ENCODE data around the gene LRRC43. TPM values are rescaled to one million over a fixed set of nuclear protein-coding genes. Genes with fewer than 3 reads are reported as not detected.
"Not testable (repeated sequence)": the region's sequence is repeated elsewhere in the genome, so short reads cannot be mapped to it uniquely, and the experiment has no call there.

Gene LRRC43
- total and polyA plus RNA-seq, 2 experiments from 2014 or later, result 2.0 to 5.2 TPM

DNA sequence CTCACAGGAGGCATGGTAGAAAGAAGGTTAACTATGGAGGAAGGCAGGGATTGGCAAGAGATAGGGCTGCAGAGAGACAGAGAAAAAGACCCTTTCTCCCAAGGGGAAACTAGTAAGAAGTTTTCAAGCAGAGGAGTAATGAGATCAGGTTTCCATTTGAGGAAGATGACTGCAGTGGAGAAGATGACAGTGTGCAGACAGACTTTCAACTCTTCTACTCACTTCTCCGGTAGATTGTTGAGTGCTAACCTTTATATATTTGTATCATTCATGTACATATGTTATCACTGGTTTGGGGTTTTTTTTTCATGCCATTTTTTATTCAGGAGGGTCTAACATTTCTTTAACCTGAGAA, 14.7 kb downstream of the LRRC43 start:
- H3K36me3 ChIP-seq, result no peaks in the 10 kb centered on the region
- TF ChIP-seq CTCF (IDR thresholded peaks at IDR 0.05; ENCODE audit: low read depth, low read length), result no peak
- no peaks in the 10 kb centered on the region for H3K9me3 ChIP-seq (ENCODE audit: low read depth)
- no peak overlapping the region for H3K27ac ChIP-seq
- no peak overlapping the region for H3K4me3 ChIP-seq
- H3K4me1 ChIP-seq (ENCODE audit: low read depth), result no peaks in the 10 kb centered on the region
- no peak for DNase-seq (ENCODE audit: low read depth in 1 of 2, low spot score in 1 of 2)
- H3K27me3 ChIP-seq, result peaks cover 11% of the 10 kb centered on the region

DNA sequence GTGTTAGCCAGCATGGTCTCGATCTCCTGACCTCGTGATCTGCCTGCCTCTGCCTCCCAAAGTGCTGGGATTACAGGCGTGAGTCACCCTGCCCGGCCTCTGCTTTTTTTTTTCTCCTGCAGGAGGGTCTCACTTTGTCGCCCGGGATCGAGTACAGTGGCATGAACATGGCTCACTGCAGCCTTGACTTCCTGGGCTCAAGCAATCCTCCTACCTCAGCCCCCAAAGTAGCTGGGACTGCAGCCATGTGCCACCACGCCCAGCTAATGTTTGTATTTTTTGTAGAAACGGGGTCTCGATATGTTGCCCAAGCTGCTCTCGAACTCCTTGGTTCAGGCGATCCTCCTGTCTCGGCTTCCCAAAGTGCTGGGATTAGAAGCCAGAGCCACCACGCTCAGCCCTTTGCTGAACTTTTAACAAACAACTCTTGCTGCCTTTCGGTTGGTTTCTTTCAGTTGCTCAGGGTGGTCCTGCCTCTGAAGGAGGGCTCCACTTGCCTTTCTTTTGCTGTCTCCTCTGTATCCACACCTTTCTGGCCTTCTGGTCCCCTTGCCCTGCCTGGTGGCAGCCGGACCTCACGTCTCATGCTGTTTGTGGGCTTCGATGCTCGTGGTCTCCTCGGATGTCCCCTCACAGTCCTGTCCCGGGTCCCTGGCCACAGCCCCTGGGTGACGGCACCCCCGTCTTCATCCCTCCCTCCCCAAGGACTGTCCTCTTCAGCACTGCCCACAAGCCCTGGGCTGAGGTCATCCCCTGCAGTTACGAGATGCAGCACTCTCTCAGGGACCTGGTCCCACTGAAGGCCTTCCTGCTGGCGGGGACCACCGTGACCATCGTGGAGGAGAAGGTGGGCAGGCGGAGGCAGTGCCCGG, 16.8 kb downstream of the LRRC43 start:
- Histone ChIP-seq H3K27me3 (peaks cover 33% of the 10 kb centered on the region), H3K4me1 (ENCODE audit: low read depth) (no peaks in the 10 kb centered on the region), H3K9me3 (ENCODE audit: low read depth) (no peaks in the 10 kb centered on the region), H3K36me3 (no peaks in the 10 kb centered on the region), H3K27ac (no peak overlapping the region), H3K4me3 (no peak overlapping the region)
- DNase-seq (ENCODE audit: low read depth in 1 of 2, low spot score in 1 of 2), result no peak
- TF ChIP-seq CTCF (IDR thresholded peaks at IDR 0.05; ENCODE audit: low read depth, low read length), result no peak

DNA sequence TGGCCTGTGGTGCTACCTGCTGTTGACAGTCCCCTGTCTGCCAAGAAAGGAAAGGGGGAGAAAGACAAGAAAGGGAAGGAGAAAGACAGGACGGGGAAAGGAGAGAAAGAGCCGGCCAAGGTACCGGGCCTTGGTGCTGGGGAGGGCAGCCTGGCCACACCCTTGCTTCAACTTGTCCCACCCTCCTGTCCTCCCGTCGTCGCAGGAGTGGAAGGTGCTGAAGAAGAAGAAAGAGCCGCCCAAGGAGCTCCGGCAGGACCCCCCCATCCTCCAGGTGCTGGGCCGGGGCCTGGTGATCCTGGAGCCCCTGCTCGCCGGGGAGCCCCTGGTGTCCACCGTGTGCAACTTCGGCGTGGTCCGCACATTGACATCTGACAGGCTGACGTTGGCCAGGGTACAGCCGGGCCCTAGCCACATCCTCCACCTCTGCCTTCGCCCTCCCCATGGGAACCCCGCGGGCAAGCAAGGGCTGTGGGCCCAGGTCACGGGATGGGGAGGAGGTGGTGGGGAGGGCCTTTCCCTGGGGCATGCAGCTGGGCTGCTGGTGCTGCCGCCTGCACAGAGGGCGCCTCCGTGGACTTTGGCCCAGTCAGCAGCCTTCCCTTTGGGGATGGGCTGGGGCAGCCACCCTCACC, 17.7 kb downstream of the LRRC43 start:
- Histone ChIP-seq H3K4me1 (ENCODE audit: low read depth) (no peaks in the 10 kb centered on the region), H3K27me3 (peaks cover 42% of the 10 kb centered on the region), H3K36me3 (no peaks in the 10 kb centered on the region), H3K9me3 (ENCODE audit: low read depth) (no peaks in the 10 kb centered on the region), H3K4me3 (no peak overlapping the region), H3K27ac (no peak overlapping the region)
- DNase-seq (ENCODE audit: low read depth in 1 of 2, low spot score in 1 of 2), result peak in 1 of 2 donors; percentile 19
- no peak for TF ChIP-seq CTCF (IDR thresholded peaks at IDR 0.05; ENCODE audit: low read depth, low read length)

GRCh38 chr12:122201381-122201780, 18.5 kb downstream of the LRRC43 start:
- H3K27me3 ChIP-seq, result peaks cover 42% of the 10 kb centered on the region
- DNase-seq (ENCODE audit: low read depth in 1 of 2, low spot score in 1 of 2), result no peak
- H3K4me3 ChIP-seq, result no peak overlapping the region
- H3K4me1 ChIP-seq (ENCODE audit: low read depth), result no peaks in the 10 kb centered on the region
- no peaks in the 10 kb centered on the region for H3K36me3 ChIP-seq
- no peak overlapping the region for H3K27ac ChIP-seq
- TF ChIP-seq CTCF (IDR thresholded peaks at IDR 0.05; ENCODE audit: low read depth, low read length), result no peak
- no peaks in the 10 kb centered on the region for H3K9me3 ChIP-seq (ENCODE audit: low read depth)

- peaks cover 42% of the 10 kb centered on the region for H3K27me3 ChIP-seq
These were observed 19.1 kb downstream of the LRRC43 start for GRCh38 chr12:122202017-122202416.

GRCh38 chr12:122202811-122203210, 19.9 kb downstream of the LRRC43 start:
- H3K27ac ChIP-seq; H3K9me3 ChIP-seq (ENCODE audit: low read depth); H3K4me1 ChIP-seq (ENCODE audit: low read depth); H3K36me3 ChIP-seq; DNase-seq (ENCODE audit: low read depth in 1 of 2, low spot score in 1 of 2): not testable (repeated sequence)
- peaks cover 42% of the 10 kb centered on the region for H3K27me3 ChIP-seq
- peak overlapping the region; percentile 35 for H3K4me3 ChIP-seq

More at GRCh38 chr12:122202017-122202416, 19.1 kb downstream of the LRRC43 start:
- H3K9me3 ChIP-seq (ENCODE audit: low read depth), result no peaks in the 10 kb centered on the region
- H3K27ac ChIP-seq, result no peak overlapping the region
- H3K4me1 ChIP-seq (ENCODE audit: low read depth), result no peaks in the 10 kb centered on the region
- DNase-seq (ENCODE audit: low read depth in 1 of 2, low spot score in 1 of 2), result no peak
- no peak overlapping the region for H3K4me3 ChIP-seq
- no peaks in the 10 kb centered on the region for H3K36me3 ChIP-seq
- TF ChIP-seq CTCF (IDR thresholded peaks at IDR 0.05; ENCODE audit: low read depth, low read length), result no peak

Data from cardiac muscle cell (in vitro differentiated cells and primary cell).